ENCODE data around the gene SNAI3.

DNA sequence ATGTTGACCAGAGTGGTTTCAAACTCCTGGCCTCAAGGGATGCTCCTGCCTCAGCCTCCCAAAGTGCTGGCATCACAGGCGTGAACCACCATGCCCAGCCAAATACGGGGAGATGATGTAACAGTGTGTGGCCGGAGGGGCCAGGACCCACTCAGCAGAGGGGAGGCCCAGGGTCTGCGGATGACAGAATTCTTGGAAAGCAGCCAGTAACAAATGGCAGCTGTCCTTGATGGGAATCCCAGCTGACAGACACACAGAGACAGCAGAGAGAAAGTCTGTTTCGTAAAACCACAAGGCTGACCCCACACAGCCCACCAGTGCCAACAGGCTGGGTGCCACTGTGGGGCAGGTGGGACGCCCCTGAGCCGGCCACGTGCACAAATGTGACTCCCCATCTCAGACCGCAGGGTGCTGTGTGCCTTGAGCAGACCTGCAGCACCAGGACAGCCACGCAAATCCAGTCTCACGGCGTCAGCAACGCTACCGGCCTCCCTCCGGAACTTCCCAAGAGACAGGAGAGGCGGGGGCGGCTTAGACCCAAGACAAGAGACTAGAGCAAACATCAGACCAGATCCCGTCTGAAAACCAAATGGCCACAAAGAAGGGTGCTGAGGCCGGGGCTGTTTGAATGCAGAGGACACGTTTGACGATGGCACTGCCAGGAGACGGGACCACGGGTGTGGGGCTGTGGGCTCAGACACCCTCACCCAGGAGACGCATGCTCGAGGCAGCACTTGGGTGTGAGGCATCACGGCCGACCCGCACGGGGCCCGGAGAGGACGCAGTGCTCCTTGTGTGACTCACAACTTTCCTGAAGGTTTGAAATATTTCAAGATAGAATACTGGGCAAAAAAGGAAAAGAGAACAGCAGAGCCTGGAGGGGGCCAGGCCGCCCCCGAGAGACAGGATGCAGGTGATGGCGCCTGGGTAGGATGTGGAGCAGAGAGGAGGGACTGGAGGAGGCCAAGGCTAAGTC, 44.6 kb upstream of the SNAI3 start:
- TF ChIP-seq EZH2phosphoT487 (IDR thresholded peaks at IDR 0.05; ENCODE audit: borderline replicate concordance) = no peak
- TF ChIP-seq, protein P1, sequence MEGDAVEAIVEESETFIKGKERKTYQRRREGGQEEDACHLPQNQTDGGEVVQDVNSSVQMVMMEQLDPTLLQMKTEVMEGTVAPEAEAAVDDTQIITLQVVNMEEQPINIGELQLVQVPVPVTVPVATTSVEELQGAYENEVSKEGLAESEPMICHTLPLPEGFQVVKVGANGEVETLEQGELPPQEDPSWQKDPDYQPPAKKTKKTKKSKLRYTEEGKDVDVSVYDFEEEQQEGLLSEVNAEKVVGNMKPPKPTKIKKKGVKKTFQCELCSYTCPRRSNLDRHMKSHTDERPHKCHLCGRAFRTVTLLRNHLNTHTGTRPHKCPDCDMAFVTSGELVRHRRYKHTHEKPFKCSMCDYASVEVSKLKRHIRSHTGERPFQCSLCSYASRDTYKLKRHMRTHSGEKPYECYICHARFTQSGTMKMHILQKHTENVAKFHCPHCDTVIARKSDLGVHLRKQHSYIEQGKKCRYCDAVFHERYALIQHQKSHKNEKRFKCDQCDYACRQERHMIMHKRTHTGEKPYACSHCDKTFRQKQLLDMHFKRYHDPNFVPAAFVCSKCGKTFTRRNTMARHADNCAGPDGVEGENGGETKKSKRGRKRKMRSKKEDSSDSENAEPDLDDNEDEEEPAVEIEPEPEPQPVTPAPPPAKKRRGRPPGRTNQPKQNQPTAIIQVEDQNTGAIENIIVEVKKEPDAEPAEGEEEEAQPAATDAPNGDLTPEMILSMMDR (conservative IDR thresholded peaks at IDR 0.05; ENCODE audit: low read length) = no peak
